Measurements from ENCODE around the gene PCARE.

The PCARE gene

GRCh38 chr2:29064346-29064715, 10.0 kb downstream of the PCARE start:
- no peak for TF ChIP-seq CTCF (conservative IDR thresholded peaks at IDR 0.05; ENCODE audit: low read depth)
- CTCF ChIA-PET: interaction anchor here (0.6 kb wide), 1 partner anchor 24 kb away, joined by 3 read pairs; no protein-coding TSS in a partner anchor
- POLR2A ChIA-PET (ENCODE audit: low non-redundant PET): no interaction called here
- no peak for DNase-seq (ENCODE audit: low spot score)
- H3K27ac ChIP-seq: peak overlapping the region; percentile 95

- peak overlapping the region; percentile 36 for H3K27ac ChIP-seq
- ChIA-PET CTCF (interaction anchor here (0.6 kb wide), 1 partner anchor 25 kb away, joined by 3 read pairs; no protein-coding TSS in a partner anchor), POLR2A (ENCODE audit: low non-redundant PET) (no interaction called here)
- no peak for DNase-seq (ENCODE audit: low spot score)
- TF ChIP-seq CTCF (conservative IDR thresholded peaks at IDR 0.05; ENCODE audit: low read depth): no peak
These were observed 10.5 kb downstream of the PCARE start for GRCh38 chr2:29063646-29064345.

DNA sequence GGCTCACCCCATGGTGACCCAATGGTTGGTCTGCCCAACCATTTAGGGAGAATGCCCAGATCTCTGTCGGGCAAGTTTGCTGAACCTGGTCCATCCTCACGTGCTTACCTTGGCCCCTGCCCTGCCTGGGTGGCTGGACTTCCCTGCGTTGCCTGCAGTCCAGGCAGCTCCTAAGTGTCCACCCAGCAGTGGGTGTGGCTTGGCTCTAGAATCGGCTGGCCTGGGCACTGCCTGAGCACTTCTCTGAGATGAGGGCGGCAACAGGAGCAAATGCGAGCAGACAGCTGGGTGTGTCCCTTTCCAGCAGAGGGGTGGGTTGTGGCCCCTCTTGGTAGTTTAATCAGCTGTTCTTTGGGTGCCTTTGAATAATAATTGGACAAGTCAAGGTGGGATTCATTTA, 11.3 kb downstream of the PCARE start:
- H3K27ac ChIP-seq: no peak overlapping the region
- ChIA-PET CTCF (no interaction called here), POLR2A (ENCODE audit: low non-redundant PET) (no interaction called here)
- TF ChIP-seq CTCF (conservative IDR thresholded peaks at IDR 0.05; ENCODE audit: low read depth): no peak
- DNase-seq (ENCODE audit: low spot score): no peak

GRCh38 chr2:29062371-29062770, 12.0 kb downstream of the PCARE start:
- POLR2A ChIA-PET (ENCODE audit: low non-redundant PET): no interaction called here
- CTCF ChIA-PET: no interaction called here
- no peak overlapping the region for H3K27ac ChIP-seq
- no peak for TF ChIP-seq CTCF (conservative IDR thresholded peaks at IDR 0.05; ENCODE audit: low read depth)
- DNase-seq (ENCODE audit: low spot score): no peak

GRCh38 chr2:29061616-29062015, 12.7 kb downstream of the PCARE start:
- TF ChIP-seq CTCF (conservative IDR thresholded peaks at IDR 0.05; ENCODE audit: low read depth): no peak

GRCh38 chr2:29061176-29061575, 13.1 kb downstream of the PCARE start:
- DNase-seq (ENCODE audit: low spot score): no peak
- H3K27ac ChIP-seq: no peak overlapping the region
- ChIA-PET POLR2A (ENCODE audit: low non-redundant PET) (no interaction called here), CTCF (no interaction called here)
- TF ChIP-seq CTCF (conservative IDR thresholded peaks at IDR 0.05; ENCODE audit: low read depth): no peak

More at GRCh38 chr2:29061616-29062015, 12.7 kb downstream of the PCARE start:
- no peak overlapping the region for H3K27ac ChIP-seq
- POLR2A ChIA-PET (ENCODE audit: low non-redundant PET): no interaction called here
- no peak for DNase-seq (ENCODE audit: low spot score)
- CTCF ChIA-PET: no interaction called here
